Neural cell (in vitro differentiated cells): ENCODE results near the gene GNA15.

Source experiments
- CTCF ChIP-seq: fragments of 450-650 bp; IDR thresholded peaks from 2 replicates; pipeline ENCODE4 v1.5.1; 2014; ENCODE audit warnings: antibody characterized with exemption, mild to moderate bottlenecking, moderate library complexity; ENCODE audit not compliant: poor library complexity, severe bottlenecking
- EZH2 ChIP-seq: fragments of 200-600, 300-800 bp; shearing (Covaris generic), sonication (generic); IDR thresholded peaks from 2 replicates; pipeline ENCODE4 v1.6.1; 2014; ENCODE audit warnings: antibody characterized with exemption, low read length, borderline replicate concordance, mild to moderate bottlenecking; ENCODE audit not compliant: insufficient read depth, poor library complexity, severe bottlenecking
- MXI1 ChIP-seq: fragments of 450-650 bp; conservative IDR thresholded peaks from 2 replicates; pipeline ENCODE4 v1.6.1; 2014; ENCODE audit warnings: antibody characterized with exemption, mild to moderate bottlenecking; ENCODE audit not compliant: poor library complexity, severe bottlenecking
- POLR2AphosphoS5 ChIP-seq: IDR thresholded peaks from 2 replicates; pipeline ENCODE4 v1.6.1; 2012
- TAF1 ChIP-seq: IDR thresholded peaks from 2 replicates; pipeline ENCODE4 v1.6.1; 2012; ENCODE audit warnings: low read depth

- TF ChIP-seq CTCF (no peak), TAF1 (no peak), POLR2AphosphoS5 (no peak), MXI1 (no peak), EZH2 (no peak)
Measured at GRCh38 chr19:3096902-3097326, 38.9 kb upstream of the GNA15 start.
